ENCODE measurements around the gene FNDC10. TPM values are rescaled to one million over a fixed set of nuclear protein-coding genes. Genes with fewer than 3 reads are reported as not detected.

Gene FNDC10
- total RNA-seq, 2 donors from 2014 or later, result 1.3 to 2.3 TPM

GRCh38 chr1:1630191-1630964, 30.4 kb upstream of the FNDC10 start:
- DNase-seq (peak in 3 of 4 donors; percentile 42 to 64 (median 46)), ATAC-seq (peak; percentile 25)
- WGBS, 2 donors, result 52 to 77% methylated on average over 53 to 56 of the region's 81 CpGs
- H3K27ac ChIP-seq, result peak overlapping the region in 2 of 4 donors; percentile 28 to 40
- no peaks in the 10 kb centered on the region for H3K36me3 ChIP-seq (replicated peaks in 1 of 2; ENCODE audit: insufficient read depth in 1 of 2, low read depth in 2 of 2)
- TF ChIP-seq CTCF (IDR thresholded peaks at IDR 0.05), result no peak
- TF ChIP-seq POLR2A (IDR thresholded peaks at IDR 0.05), result no peak
- H3K27me3 ChIP-seq, result peaks cover 0 to 7% of the 10 kb centered on the region in 2 donors
- H3K4me1 ChIP-seq, result peaks cover 7% of the 10 kb centered on the region
- H3K4me3 ChIP-seq, result no peak overlapping the region
- intact Hi-C loops (cut with DNase I), result no loop called here
- H3K9me3 ChIP-seq, result no peaks in the 10 kb centered on the region

GRCh38 chr1:1629430-1630190, 29.7 kb upstream of the FNDC10 start:
- DNase-seq (no peak), ATAC-seq (no peak)
- intact Hi-C loops (cut with DNase I), result no loop called here
- Histone ChIP-seq H3K4me1 (peaks cover 7% of the 10 kb centered on the region), H3K4me3 (no peak overlapping the region), H3K9me3 (no peaks in the 10 kb centered on the region), H3K36me3 (replicated peaks in 1 of 2; ENCODE audit: insufficient read depth in 1 of 2, low read depth in 2 of 2) (no peaks in the 10 kb centered on the region), H3K27ac (no peak overlapping the region), H3K27me3 (peaks cover 0 to 7% of the 10 kb centered on the region in 2 donors)
- WGBS, 2 donors, result 73 to 84% methylated on average over 27 to 38 of the region's 48 CpGs
- TF ChIP-seq CTCF (IDR thresholded peaks at IDR 0.05) (no peak), POLR2A (IDR thresholded peaks at IDR 0.05) (no peak)

GRCh38 chr1:1628754-1629429, 29.0 kb upstream of the FNDC10 start:
- 67 to 95% methylated on average over 11 to 52 of the region's 53 CpGs for WGBS, 2 donors
- intact Hi-C loops (cut with DNase I), result no loop called here
- DNase-seq (no peak), ATAC-seq (no peak)
- Histone ChIP-seq H3K36me3 (replicated peaks in 1 of 2; ENCODE audit: insufficient read depth in 1 of 2, low read depth in 2 of 2) (no peaks in the 10 kb centered on the region), H3K9me3 (no peaks in the 10 kb centered on the region), H3K4me1 (peaks cover 7% of the 10 kb centered on the region), H3K4me3 (no peak overlapping the region), H3K27me3 (peaks cover 0 to 7% of the 10 kb centered on the region in 2 donors), H3K27ac (no peak overlapping the region)
- TF ChIP-seq CTCF (IDR thresholded peaks at IDR 0.05) (no peak), POLR2A (IDR thresholded peaks at IDR 0.05) (no peak)

- TF ChIP-seq CTCF (IDR thresholded peaks at IDR 0.05) (no peak), POLR2A (IDR thresholded peaks at IDR 0.05) (no peak)
- Histone ChIP-seq H3K4me3 (no peak overlapping the region), H3K9me3 (no peaks in the 10 kb centered on the region), H3K36me3 (replicated peaks in 1 of 2; ENCODE audit: insufficient read depth in 1 of 2, low read depth in 2 of 2) (no peaks in the 10 kb centered on the region), H3K4me1 (peaks cover 7% of the 10 kb centered on the region), H3K27ac (no peak overlapping the region), H3K27me3 (peaks cover 0 to 7% of the 10 kb centered on the region in 2 donors)
- ATAC-seq (no peak), DNase-seq (peak in 1 of 4 donors; percentile 10)
- intact Hi-C loops (cut with DNase I), result no loop called here
- 94 to 96% methylated on average over 20 to 46 of the region's 53 CpGs for WGBS, 2 donors
Measured at GRCh38 chr1:1627829-1628753, 28.2 kb upstream of the FNDC10 start.
